ENCODE data around the gene FAM50B. TPM values are rescaled to one million over a fixed set of nuclear protein-coding genes. Genes with fewer than 3 reads are reported as not detected.
A peak's percentile ranks its signal among the peaks of the same experiment; 100 is the strongest.

FAM50B gene
- polyA plus RNA-seq, 4 donors, result 9.3 to 13.0 (median 11.1) TPM

- H3K27ac ChIP-seq (ENCODE audit: low read depth in 1 of 3, low read length in 2 of 3), result peak overlapping the region; percentile 36 to 83 (median 51)
- DNase-seq, result peak; percentile 20 to 48
- WGBS, 3 donors, result 70 to 76% (median 75%) methylated on average over 73 of the region's 73 CpGs
Observed at GRCh38 chr6:3849681-3850450, 693 bp downstream of the FAM50B start.

DNA sequence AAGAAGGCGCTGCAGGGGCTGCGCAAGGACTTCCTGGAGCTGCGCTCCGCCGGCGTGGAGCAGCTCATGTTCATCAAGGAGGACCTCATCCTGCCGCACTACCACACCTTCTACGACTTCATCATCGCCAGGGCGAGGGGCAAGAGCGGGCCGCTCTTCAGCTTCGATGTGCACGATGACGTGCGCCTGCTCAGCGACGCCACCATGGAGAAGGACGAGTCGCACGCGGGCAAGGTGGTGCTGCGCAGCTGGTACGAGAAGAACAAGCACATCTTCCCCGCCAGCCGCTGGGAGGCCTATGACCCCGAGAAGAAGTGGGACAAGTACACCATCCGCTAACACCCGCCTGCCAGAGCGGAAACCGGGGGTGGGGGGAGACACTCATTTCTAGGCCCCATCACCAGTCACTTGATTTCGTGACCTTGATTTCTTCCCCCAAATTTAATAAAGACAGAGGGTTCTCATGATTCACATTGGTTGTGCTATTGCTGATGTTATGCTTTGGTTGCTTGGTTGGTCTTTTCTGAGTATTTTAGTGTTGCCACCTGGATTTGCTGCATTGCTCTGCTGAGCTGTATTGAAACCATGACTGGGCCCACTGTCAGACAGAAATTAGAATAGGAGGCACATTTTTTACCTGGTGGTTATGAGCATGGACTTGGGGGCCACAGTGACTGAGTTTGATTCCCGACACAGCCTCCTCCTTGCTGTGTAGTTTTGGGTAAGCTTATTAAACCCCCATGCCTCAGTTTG, 1.5 kb downstream of the FAM50B start:
- peaks cover 0 to 3% (median 0%) of the 10 kb centered on the region in 3 donors for H3K36me3 ChIP-seq (ENCODE audit: control insufficient read depth in 3 of 3, insufficient read depth in 2 of 3, low read depth in 1 of 3, low read length in 3 of 3)
- H3K4me1 ChIP-seq (ENCODE audit: control insufficient read depth in 3 of 3, insufficient read depth in 2 of 3, low read depth in 1 of 3, low read length in 2 of 3), result peaks cover 0 to 5% (median 0%) of the 10 kb centered on the region in 3 donors
- FAIRE-seq, result no peak
- peaks cover 0 to 9% of the 10 kb centered on the region in 2 donors for H3K9me3 ChIP-seq (ENCODE audit: control insufficient read depth in 2 of 2, insufficient read depth in 1 of 2, low read depth in 1 of 2, low read length in 1 of 2)
- no peak for DNase-seq
- H3K27ac ChIP-seq (ENCODE audit: low read depth in 1 of 3, low read length in 2 of 3), result no peak overlapping the region
- H3K4me3 ChIP-seq (ENCODE audit: low read depth in 1 of 3, low read length in 3 of 3), result peak overlapping the region in 1 of 3 donors; percentile 59
- WGBS, 3 donors, result 90 to 95% (median 93%) methylated on average over 33 of the region's 33 CpGs
- no peaks in the 10 kb centered on the region for H3K27me3 ChIP-seq (ENCODE audit: control insufficient read depth in 3 of 3, insufficient read depth in 3 of 3, low read length in 3 of 3)

More at GRCh38 chr6:3849681-3850450, 693 bp downstream of the FAM50B start:
- peak overlapping the region; percentile 32 to 59 (median 46) for H3K4me3 ChIP-seq (ENCODE audit: low read depth in 1 of 3, low read length in 3 of 3)
- H3K9me3 ChIP-seq (ENCODE audit: control insufficient read depth in 2 of 2, insufficient read depth in 1 of 2, low read depth in 1 of 2, low read length in 1 of 2), result peaks cover 0 to 9% of the 10 kb centered on the region in 2 donors
- H3K4me1 ChIP-seq (ENCODE audit: control insufficient read depth in 3 of 3, insufficient read depth in 2 of 3, low read depth in 1 of 3, low read length in 2 of 3), result peaks cover 0 to 5% (median 0%) of the 10 kb centered on the region in 3 donors
- no peak for FAIRE-seq
- H3K36me3 ChIP-seq (ENCODE audit: control insufficient read depth in 3 of 3, insufficient read depth in 2 of 3, low read depth in 1 of 3, low read length in 3 of 3), result peaks cover 0 to 3% (median 0%) of the 10 kb centered on the region in 3 donors
- H3K27me3 ChIP-seq (ENCODE audit: control insufficient read depth in 3 of 3, insufficient read depth in 3 of 3, low read length in 3 of 3), result no peaks in the 10 kb centered on the region

DNA sequence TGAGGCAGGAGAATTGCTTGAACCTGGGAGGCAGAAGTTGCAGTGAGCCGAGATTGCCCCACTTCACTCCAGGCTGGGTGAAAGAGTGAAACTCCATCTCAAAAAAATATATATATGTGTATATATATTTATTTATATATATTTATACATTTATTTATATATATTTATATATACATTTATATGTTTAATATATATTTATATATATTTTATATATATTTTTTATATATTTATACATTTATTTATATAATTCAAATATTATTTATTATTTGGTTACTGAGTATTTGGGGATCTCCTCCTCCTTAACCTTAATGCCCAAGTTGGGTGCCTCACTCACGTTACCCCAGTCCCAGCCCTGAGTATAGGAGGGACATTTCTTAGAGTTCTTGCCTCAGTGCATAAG, 2.7 kb downstream of the FAM50B start:
- no peaks in the 10 kb centered on the region for H3K27me3 ChIP-seq (ENCODE audit: control insufficient read depth in 3 of 3, insufficient read depth in 3 of 3, low read length in 3 of 3)
- FAIRE-seq, result no peak
- 61 to 82% (median 76%) methylated on average over 2 of the region's 2 CpGs for WGBS, 3 donors
- DNase-seq, result no peak
- peaks cover 0 to 5% (median 0%) of the 10 kb centered on the region in 3 donors for H3K4me1 ChIP-seq (ENCODE audit: control insufficient read depth in 3 of 3, insufficient read depth in 2 of 3, low read depth in 1 of 3, low read length in 2 of 3)
- peaks cover 0 to 3% (median 0%) of the 10 kb centered on the region in 3 donors for H3K36me3 ChIP-seq (ENCODE audit: control insufficient read depth in 3 of 3, insufficient read depth in 2 of 3, low read depth in 1 of 3, low read length in 3 of 3)
- no peak overlapping the region for H3K27ac ChIP-seq (ENCODE audit: low read depth in 1 of 3, low read length in 2 of 3)
- H3K4me3 ChIP-seq (ENCODE audit: low read depth in 1 of 3, low read length in 3 of 3), result no peak overlapping the region
- peaks cover 0 to 9% of the 10 kb centered on the region in 2 donors for H3K9me3 ChIP-seq (ENCODE audit: control insufficient read depth in 2 of 2, insufficient read depth in 1 of 2, low read depth in 1 of 2, low read length in 1 of 2)

- Histone ChIP-seq H3K27ac (ENCODE audit: low read depth in 1 of 3, low read length in 2 of 3) (no peak overlapping the region), H3K36me3 (ENCODE audit: control insufficient read depth in 3 of 3, insufficient read depth in 2 of 3, low read depth in 1 of 3, low read length in 3 of 3) (peaks cover 0 to 3% (median 0%) of the 10 kb centered on the region in 3 donors), H3K9me3 (ENCODE audit: control insufficient read depth in 2 of 2, insufficient read depth in 1 of 2, low read depth in 1 of 2, low read length in 1 of 2) (peaks cover 0 to 9% of the 10 kb centered on the region in 2 donors), H3K4me1 (ENCODE audit: control insufficient read depth in 3 of 3, insufficient read depth in 2 of 3, low read depth in 1 of 3, low read length in 2 of 3) (peaks cover 0 to 5% (median 0%) of the 10 kb centered on the region in 3 donors), H3K4me3 (ENCODE audit: low read depth in 1 of 3, low read length in 3 of 3) (no peak overlapping the region), H3K27me3 (ENCODE audit: control insufficient read depth in 3 of 3, insufficient read depth in 3 of 3, low read length in 3 of 3) (no peaks in the 10 kb centered on the region)
- WGBS, 3 donors, result 77 to 85% (median 83%) methylated on average over 5 of the region's 5 CpGs
- no peak for FAIRE-seq
- no peak for DNase-seq
Observed at GRCh38 chr6:3852391-3852790, 3.2 kb downstream of the FAM50B start.

- WGBS, 3 donors, result 93 to 97% (median 94%) methylated on average over 4 of the region's 4 CpGs
- no peak overlapping the region for H3K27ac ChIP-seq (ENCODE audit: low read depth in 1 of 3, low read length in 2 of 3)
- no peaks in the 10 kb centered on the region for H3K27me3 ChIP-seq (ENCODE audit: control insufficient read depth in 3 of 3, insufficient read depth in 3 of 3, low read length in 3 of 3)
- H3K36me3 ChIP-seq (ENCODE audit: control insufficient read depth in 3 of 3, insufficient read depth in 2 of 3, low read depth in 1 of 3, low read length in 3 of 3), result no peaks in the 10 kb centered on the region
- H3K4me1 ChIP-seq (ENCODE audit: control insufficient read depth in 3 of 3, insufficient read depth in 2 of 3, low read depth in 1 of 3, low read length in 2 of 3), result no peaks in the 10 kb centered on the region
- DNase-seq, result no peak
- H3K4me3 ChIP-seq (ENCODE audit: low read depth in 1 of 3, low read length in 3 of 3), result no peak overlapping the region
- FAIRE-seq, result no peak
- H3K9me3 ChIP-seq (ENCODE audit: control insufficient read depth in 2 of 2, insufficient read depth in 1 of 2, low read depth in 1 of 2, low read length in 1 of 2), result peaks cover 0 to 4% of the 10 kb centered on the region in 2 donors
Observed at GRCh38 chr6:3855866-3856265, 6.7 kb downstream of the FAM50B start.

DNA sequence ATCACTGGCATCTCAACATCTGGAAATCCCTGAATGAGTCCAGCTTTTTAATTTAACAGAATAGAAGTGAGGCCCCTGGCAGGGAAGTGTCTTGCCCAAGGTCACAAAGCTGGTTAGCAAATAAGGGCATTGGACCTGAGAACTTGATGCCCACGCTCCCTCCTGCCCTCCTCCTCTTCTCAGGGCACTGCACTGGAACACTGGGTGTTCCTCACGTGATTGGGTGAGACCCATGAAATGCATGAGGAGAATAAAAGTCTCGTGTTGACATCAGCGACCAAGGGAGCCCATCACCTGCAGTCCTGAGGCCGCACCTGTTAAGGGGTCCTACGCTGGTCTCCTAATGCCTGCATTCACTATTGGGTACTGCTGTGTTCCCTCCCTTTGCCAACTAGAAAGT, 7.4 kb downstream of the FAM50B start:
- 78 to 87% (median 86%) methylated on average over 6 of the region's 6 CpGs for WGBS, 3 donors
- DNase-seq (no peak), FAIRE-seq (no peak)
- Histone ChIP-seq H3K4me3 (ENCODE audit: low read depth in 1 of 3, low read length in 3 of 3) (no peak overlapping the region), H3K27me3 (ENCODE audit: control insufficient read depth in 3 of 3, insufficient read depth in 3 of 3, low read length in 3 of 3) (no peaks in the 10 kb centered on the region), H3K27ac (ENCODE audit: low read depth in 1 of 3, low read length in 2 of 3) (no peak overlapping the region), H3K4me1 (ENCODE audit: control insufficient read depth in 3 of 3, insufficient read depth in 2 of 3, low read depth in 1 of 3, low read length in 2 of 3) (no peaks in the 10 kb centered on the region), H3K36me3 (ENCODE audit: control insufficient read depth in 3 of 3, insufficient read depth in 2 of 3, low read depth in 1 of 3, low read length in 3 of 3) (no peaks in the 10 kb centered on the region), H3K9me3 (ENCODE audit: control insufficient read depth in 2 of 2, insufficient read depth in 1 of 2, low read depth in 1 of 2, low read length in 1 of 2) (peaks cover 0 to 9% of the 10 kb centered on the region in 2 donors)

DNA sequence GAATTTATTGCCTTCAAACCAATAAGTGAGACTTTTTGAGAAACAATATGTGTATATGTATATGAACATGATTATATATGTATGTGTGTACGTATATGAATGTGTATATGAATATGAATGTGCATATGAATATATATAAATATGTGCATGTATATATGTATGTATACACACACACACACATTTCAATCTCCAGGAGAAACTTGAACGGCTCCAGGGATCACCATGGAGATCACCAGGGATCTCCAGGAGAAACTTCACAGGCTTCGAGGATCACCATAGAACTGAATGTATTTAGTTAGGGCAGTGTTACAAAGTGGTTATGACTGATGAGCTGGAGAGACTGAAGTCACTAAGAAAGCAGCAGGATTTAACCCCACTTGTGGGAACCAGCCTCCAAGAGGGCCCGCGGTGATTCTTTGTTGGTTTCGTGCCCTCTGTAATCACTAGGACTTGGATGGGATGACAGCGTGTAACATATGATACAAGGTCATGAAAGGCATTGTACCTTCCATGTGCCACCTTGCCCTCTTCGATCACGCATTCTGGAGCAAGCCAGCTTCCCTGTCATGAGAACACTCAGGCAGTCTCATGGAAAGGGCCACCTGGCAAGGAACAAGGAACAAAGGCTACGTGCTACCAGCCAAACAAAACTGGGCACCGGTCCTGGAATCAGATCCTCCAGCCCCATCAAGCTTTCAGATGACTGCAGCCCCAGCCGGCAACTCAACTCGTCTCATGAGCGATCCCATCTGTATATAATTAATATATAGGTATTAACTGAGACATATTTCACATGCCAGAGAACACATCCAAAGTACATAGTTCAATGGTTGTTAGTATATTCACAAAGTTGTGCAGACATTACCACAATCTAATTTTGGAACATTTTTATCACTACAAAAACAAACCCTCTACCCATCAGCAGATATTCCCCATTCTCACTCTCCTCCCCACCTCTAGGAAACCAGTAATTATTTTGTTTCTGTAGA, 8.6 kb downstream of the FAM50B start:
- no peak overlapping the region for H3K4me3 ChIP-seq (ENCODE audit: low read depth in 1 of 3, low read length in 3 of 3)
- FAIRE-seq (no peak), DNase-seq (no peak)
- no peaks in the 10 kb centered on the region for H3K27me3 ChIP-seq (ENCODE audit: control insufficient read depth in 3 of 3, insufficient read depth in 3 of 3, low read length in 3 of 3)
- peaks cover 0 to 17% of the 10 kb centered on the region in 2 donors for H3K9me3 ChIP-seq (ENCODE audit: control insufficient read depth in 2 of 2, insufficient read depth in 1 of 2, low read depth in 1 of 2, low read length in 1 of 2)
- WGBS, 3 donors, result 86 to 89% (median 89%) methylated on average over 14 of the region's 14 CpGs
- H3K36me3 ChIP-seq (ENCODE audit: control insufficient read depth in 3 of 3, insufficient read depth in 2 of 3, low read depth in 1 of 3, low read length in 3 of 3), result no peaks in the 10 kb centered on the region
- no peaks in the 10 kb centered on the region for H3K4me1 ChIP-seq (ENCODE audit: control insufficient read depth in 3 of 3, insufficient read depth in 2 of 3, low read depth in 1 of 3, low read length in 2 of 3)
- no peak overlapping the region for H3K27ac ChIP-seq (ENCODE audit: low read depth in 1 of 3, low read length in 2 of 3)

All from small intestine (tissue), 7 donors.